CD4-positive, alpha-beta memory T cell (primary cell): ENCODE results near the gene CRELD2. TPM values are rescaled to one million over a fixed set of nuclear protein-coding genes. Genes with fewer than 3 reads are reported as not detected.

Source experiments
- CTCF ChIA-PET: fragments of 350-600 bp; sonication (Branson Sonifier 250); formaldehyde crosslinking; loops from one replicate; lab custom pipeline; 2021; ENCODE audit warnings: inconsistent platforms; ENCODE audit not compliant: partially characterized antibody; lab: Charles Lee
- POLR2A ChIA-PET: fragments of 350-600 bp; sonication (Branson Sonifier 250); formaldehyde crosslinking; loops from one replicate; lab custom pipeline; 2021; ENCODE audit not compliant: partially characterized antibody; lab: Charles Lee
- DNase-seq, 5 donors: peaks; one replicate each; pipeline versions ENCODE4 v3.0.0 to v3.0.0-alpha.2; 2020 to 2022; ENCODE audit warnings: mixed read lengths in 1 of 5
- H3K27ac ChIP-seq: one replicate; pipeline ENCODE4 v1.7.0; 2013; ENCODE audit warnings: low read depth, low read length
- H3K27me3 ChIP-seq: 2 replicates; pipeline ENCODE4 v1.7.0; 2013; ENCODE audit warnings: mild to moderate bottlenecking, low read length, moderate library complexity; ENCODE audit not compliant: insufficient read depth
- H3K36me3 ChIP-seq: 2 replicates; pipeline ENCODE4 v1.7.0; 2013; ENCODE audit warnings: mild to moderate bottlenecking, low read length, moderate library complexity; ENCODE audit not compliant: insufficient read depth
- H3K4me1 ChIP-seq: 2 replicates; pipeline ENCODE4 v1.7.0; 2013; ENCODE audit warnings: mild to moderate bottlenecking, low read length, moderate library complexity; ENCODE audit not compliant: insufficient read depth
- H3K4me3 ChIP-seq, 2 donors: one replicate each; pipeline ENCODE4 v1.7.0; 2013; ENCODE audit warnings: low read length in 2 of 2, mild to moderate bottlenecking in 1 of 2
- H3K9me3 ChIP-seq, 2 donors: one replicate each; pipeline ENCODE4 v1.7.0; 2013; ENCODE audit warnings: low read length in 2 of 2, control low read depth in 1 of 2; ENCODE audit not compliant: control insufficient read depth in 1 of 2
- H3K27ac Mint-ChIP-seq, 7 donors: one replicate each; pipeline ENCODE4 v1.8.0; 2020 to 2021; ENCODE audit warnings: mixed read lengths in 7 of 7, mild to moderate bottlenecking in 6 of 7, inconsistent platforms in 3 of 7, moderate library complexity in 3 of 7
- H3K27me3 Mint-ChIP-seq, 2 donors: one replicate each; pipeline ENCODE4 v1.8.0; 2020 to 2021; ENCODE audit warnings: mixed read lengths in 2 of 2
- H3K36me3 Mint-ChIP-seq, 2 donors: one replicate each; pipeline ENCODE4 v1.8.0; 2020 to 2021; ENCODE audit warnings: mixed read lengths in 2 of 2, inconsistent platforms in 1 of 2, mild to moderate bottlenecking in 1 of 2
- H3K4me1 Mint-ChIP-seq, 4 donors: one replicate each; pipeline ENCODE4 v1.8.0; 2020 to 2021; ENCODE audit warnings: mixed read lengths in 4 of 4, mild to moderate bottlenecking in 1 of 4
- H3K4me3 Mint-ChIP-seq, 8 donors: one replicate each; pipeline ENCODE4 v1.8.0; 2020 to 2021; ENCODE audit warnings: mixed read lengths in 8 of 8, mild to moderate bottlenecking in 7 of 8, moderate library complexity in 6 of 8, inconsistent platforms in 3 of 8
- H3K9me3 Mint-ChIP-seq, 8 donors: one replicate each; pipeline ENCODE4 v1.8.0; 2020 to 2021; ENCODE audit warnings: mixed read lengths in 8 of 8, mild to moderate bottlenecking in 5 of 8, inconsistent platforms in 3 of 8, moderate library complexity in 1 of 8
- intact Hi-C: fragments of 100-400 bp; cut with micrococcal nuclease; formaldehyde crosslinking; loops from one replicate; pipeline ENCODE4 v1.15.1; 2023
- polyA plus RNA-seq, 2 donors: library from polyadenylated mRNA; unstranded; fragments of 300-500 nt; fragmentation: Illumina TruSeq; gene quantifications; one replicate each; pipeline ENCODE4 v1.2.3, GENCODE V29; 2021
- total RNA-seq, 2 experiments: library from RNA; stranded (reverse); gene quantifications; one replicate each; pipeline ENCODE4 v1.2.3, GENCODE V29; 2021

Gene CRELD2
- total and polyA plus RNA-seq, 4 experiments from 2014 or later, result 36.0 to 46.1 (median 38.2) TPM

DNA sequence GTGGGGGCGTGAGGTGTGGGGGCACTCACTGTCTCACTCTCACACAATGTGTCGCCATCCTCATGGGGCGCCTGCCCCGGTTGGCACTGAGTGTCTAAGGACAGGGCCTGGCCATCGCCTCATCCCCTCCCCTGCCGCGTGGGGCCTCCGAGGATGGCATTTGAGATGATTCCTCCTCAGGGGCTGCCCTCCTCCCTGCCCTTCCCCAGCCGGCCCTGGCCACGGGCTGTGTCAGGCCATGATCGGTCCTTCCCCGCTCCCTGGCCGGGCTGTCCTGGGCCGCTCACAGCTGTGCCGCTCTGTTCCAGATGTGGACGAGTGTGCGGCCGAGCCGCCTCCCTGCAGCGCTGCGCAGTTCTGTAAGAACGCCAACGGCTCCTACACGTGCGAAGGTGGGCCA, 4.5 kb downstream of the CRELD2 start:
- POLR2A ChIA-PET, result no interaction called here
- peaks cover 0 to 18% of the 10 kb centered on the region in 2 donors for H3K36me3 Mint-ChIP-seq
- Histone ChIP-seq H3K36me3 (peaks cover 12% of the 10 kb centered on the region), H3K27me3 (no peaks in the 10 kb centered on the region), H3K9me3 (no peaks in the 10 kb centered on the region), H3K27ac (no peak overlapping the region), H3K4me3 (no peak overlapping the region), H3K4me1 (peaks cover 30% of the 10 kb centered on the region)
- peaks cover 22 to 56% (median 35%) of the 10 kb centered on the region in 4 donors for H3K4me1 Mint-ChIP-seq
- DNase-seq, result no peak
- CTCF ChIA-PET, result interaction anchor here (1.3 kb wide), 1 partner anchor 155 kb away, joined by 3 read pairs; no protein-coding TSS in a partner anchor
- H3K27ac Mint-ChIP-seq, result no peak overlapping the region
- H3K9me3 Mint-ChIP-seq, result no peaks in the 10 kb centered on the region
- intact Hi-C loops, result no loop called here
- no peak overlapping the region for H3K4me3 Mint-ChIP-seq
- no peaks in the 10 kb centered on the region for H3K27me3 Mint-ChIP-seq

DNA sequence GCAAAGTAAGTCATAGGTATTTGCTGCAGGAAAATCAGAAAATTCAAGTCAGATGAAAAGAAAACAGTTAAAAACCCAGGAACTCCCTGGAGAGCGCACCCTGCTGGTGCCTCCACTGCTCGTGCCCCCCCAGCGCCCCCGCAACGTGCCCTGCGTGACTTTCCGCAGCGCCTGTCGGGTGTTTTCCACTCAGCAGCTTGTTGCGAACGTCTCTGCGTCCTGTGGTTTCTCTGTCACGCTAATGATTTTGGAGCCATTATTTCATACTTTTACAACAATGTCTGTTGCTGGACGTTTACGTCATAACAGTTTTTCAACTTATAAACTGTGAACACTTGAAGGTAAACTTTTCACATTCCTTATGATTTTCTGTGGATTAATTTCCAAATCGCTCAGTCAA, 5.0 kb downstream of the CRELD2 start:
- no peak overlapping the region for H3K4me3 ChIP-seq
- Mint-ChIP-seq H3K4me1 (peaks cover 22 to 56% (median 37%) of the 10 kb centered on the region in 4 donors), H3K27me3 (no peaks in the 10 kb centered on the region), H3K27ac (peak overlapping the region in 6 of 7 donors; percentile 22 to 77 (median 58)), H3K36me3 (peaks cover 0 to 18% of the 10 kb centered on the region in 2 donors), H3K4me3 (peak overlapping the region in 2 of 8 donors; percentile 26 to 59), H3K9me3 (no peaks in the 10 kb centered on the region)
- DNase-seq, result peak in 1 of 5 donors; percentile 51
- H3K9me3 ChIP-seq, result no peaks in the 10 kb centered on the region
- H3K27me3 ChIP-seq, result no peaks in the 10 kb centered on the region
- peaks cover 30% of the 10 kb centered on the region for H3K4me1 ChIP-seq
- ChIA-PET CTCF (no interaction called here), POLR2A (no interaction called here)
- peaks cover 12% of the 10 kb centered on the region for H3K36me3 ChIP-seq
- peak overlapping the region; percentile 35 for H3K27ac ChIP-seq
- intact Hi-C loops, result no loop called here

DNA sequence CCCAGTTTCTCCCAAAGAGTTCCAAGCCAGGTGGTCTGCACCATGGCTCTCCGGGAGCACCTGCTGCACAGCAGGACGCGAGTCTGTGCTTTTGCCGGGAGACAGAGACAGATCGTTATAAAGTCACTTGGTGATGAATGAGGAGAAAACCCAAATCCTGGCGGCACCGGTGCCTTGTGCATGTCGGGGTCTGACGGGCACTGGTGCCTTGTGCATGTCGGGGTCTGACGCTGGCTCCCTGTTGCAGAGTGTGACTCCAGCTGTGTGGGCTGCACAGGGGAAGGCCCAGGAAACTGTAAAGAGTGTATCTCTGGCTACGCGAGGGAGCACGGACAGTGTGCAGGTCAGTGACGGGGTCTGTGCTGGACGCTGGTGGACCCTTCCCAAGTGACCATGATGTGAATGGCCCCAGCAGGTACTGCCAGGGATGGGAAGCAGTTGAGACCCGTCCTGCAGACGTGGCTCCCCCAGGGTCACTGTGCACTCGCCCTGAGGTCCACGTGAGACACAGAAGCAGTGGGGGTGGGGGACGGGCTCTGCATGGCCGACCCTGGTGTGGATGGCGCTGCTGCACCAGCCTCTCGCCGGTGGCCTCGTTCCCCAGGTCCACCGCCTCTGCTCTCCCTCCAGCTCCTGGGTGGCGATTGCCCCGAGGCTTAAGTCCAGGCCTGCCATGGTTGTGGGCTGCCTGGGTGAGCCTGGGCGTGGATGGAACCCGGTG, 5.8 kb downstream of the CRELD2 start:
- Histone ChIP-seq H3K36me3 (peaks cover 12% of the 10 kb centered on the region), H3K27ac (peak overlapping the region; percentile 35), H3K9me3 (no peaks in the 10 kb centered on the region), H3K4me1 (peaks cover 25% of the 10 kb centered on the region), H3K4me3 (no peak overlapping the region), H3K27me3 (no peaks in the 10 kb centered on the region)
- DNase-seq, result no peak
- Mint-ChIP-seq H3K27ac (peak overlapping the region in 6 of 7 donors; percentile 43 to 95 (median 78)), H3K4me1 (peaks cover 22 to 54% (median 37%) of the 10 kb centered on the region in 4 donors), H3K9me3 (no peaks in the 10 kb centered on the region), H3K36me3 (peaks cover 0 to 18% of the 10 kb centered on the region in 2 donors), H3K4me3 (peak overlapping the region in 1 of 8 donors; percentile 41), H3K27me3 (no peaks in the 10 kb centered on the region)
- ChIA-PET CTCF (interaction anchor here (0.7 to 1.1 kb wide), 2 partner anchors 70 to 169 kb away, joined by 3 read pairs; no protein-coding TSS in a partner anchor), POLR2A (no interaction called here)
- intact Hi-C loops, result no loop called here

DNA sequence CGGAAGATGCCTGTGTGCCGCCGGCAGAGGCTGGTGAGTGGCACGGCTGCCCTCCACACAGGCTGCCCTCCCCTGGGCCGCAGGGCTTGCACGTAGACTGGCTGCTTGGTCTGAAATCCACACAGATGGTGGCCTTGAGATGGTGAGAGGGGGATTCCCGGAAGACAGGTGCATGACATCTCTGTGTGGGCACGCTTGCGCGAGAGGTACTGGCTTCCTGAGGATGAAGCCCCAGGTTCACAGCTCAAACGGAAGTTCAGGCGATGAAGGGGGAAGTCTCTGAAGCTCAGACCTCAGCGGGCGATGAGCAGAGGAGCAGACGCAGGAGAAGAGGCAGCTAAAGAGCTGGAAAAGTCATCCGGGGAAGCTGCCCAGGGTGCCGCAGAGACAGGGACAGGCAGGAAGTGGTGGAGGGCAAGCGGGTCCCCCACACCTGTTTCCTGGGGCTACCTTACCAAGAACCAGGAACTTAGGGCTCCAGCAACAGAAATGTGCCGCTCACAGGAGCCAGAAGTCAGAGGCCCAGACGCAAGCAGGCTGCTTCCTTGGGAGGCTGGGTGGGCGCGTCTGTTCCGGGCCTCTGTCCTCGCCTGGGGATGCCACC, 7.2 kb downstream of the CRELD2 start:
- Histone ChIP-seq H3K4me1 (peaks cover 27% of the 10 kb centered on the region), H3K27ac (peak overlapping the region; percentile 91), H3K9me3 (no peaks in the 10 kb centered on the region), H3K27me3 (no peaks in the 10 kb centered on the region), H3K4me3 (peak overlapping the region; percentile 26 to 48), H3K36me3 (peaks cover 4% of the 10 kb centered on the region)
- CTCF ChIA-PET, result interaction anchor here (1.0 to 4.0 kb wide), 4 partner anchors 57 to 158 kb away, joined by 3 to 24 read pairs (median 10); no protein-coding TSS in a partner anchor
- no peaks in the 10 kb centered on the region for H3K27me3 Mint-ChIP-seq
- intact Hi-C loops, result loop anchor here (1.0 kb wide), 1 partner anchor 158 kb away; no protein-coding TSS in a partner anchor
- H3K4me1 Mint-ChIP-seq, result peaks cover 16 to 48% (median 32%) of the 10 kb centered on the region in 4 donors
- peak overlapping the region; percentile 94 to 100 (median 95) for H3K27ac Mint-ChIP-seq
- no peaks in the 10 kb centered on the region for H3K9me3 Mint-ChIP-seq
- H3K36me3 Mint-ChIP-seq, result peaks cover 0 to 10% of the 10 kb centered on the region in 2 donors
- peak; percentile 82 to 94 (median 84) for DNase-seq
- POLR2A ChIA-PET, result interaction anchor here (0.6 to 1.9 kb wide), 14 partner anchors 9 to 600 kb away, joined by 3 to 13 read pairs (median 4); partner anchors contain the start of gene PIM3
- H3K4me3 Mint-ChIP-seq, result peak overlapping the region; percentile 75 to 88 (median 84)

DNA sequence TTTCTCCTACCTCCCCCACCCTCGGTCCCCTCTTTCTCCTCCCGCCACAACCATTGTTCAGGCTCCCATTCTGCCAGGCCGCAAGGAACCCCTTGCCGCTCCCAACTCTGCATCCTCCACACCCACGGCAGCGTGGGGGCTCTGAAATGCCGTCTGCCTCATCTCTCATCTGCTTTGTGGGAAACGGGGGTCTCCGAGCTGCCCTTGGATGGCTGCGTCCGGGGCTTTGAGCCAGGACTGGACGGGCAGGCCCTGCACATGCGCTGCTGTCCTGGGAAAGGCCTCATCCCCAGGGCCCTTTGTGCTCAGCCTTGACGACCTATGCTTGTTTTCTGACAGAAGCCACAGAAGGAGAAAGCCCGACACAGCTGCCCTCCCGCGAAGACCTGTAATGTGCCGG, 8.5 kb downstream of the CRELD2 start:
- intact Hi-C loops, result no loop called here
- Mint-ChIP-seq H3K4me3 (peak overlapping the region in 3 of 8 donors; percentile 43 to 59 (median 50)), H3K27me3 (no peaks in the 10 kb centered on the region), H3K36me3 (peaks cover 0 to 9% of the 10 kb centered on the region in 2 donors), H3K4me1 (peaks cover 21 to 57% (median 39%) of the 10 kb centered on the region in 4 donors), H3K27ac (peak overlapping the region; percentile 76 to 92 (median 89)), H3K9me3 (no peaks in the 10 kb centered on the region)
- CTCF ChIA-PET, result interaction anchor here (1.1 to 4.0 kb wide), 4 partner anchors 56 to 159 kb away, joined by 3 to 24 read pairs (median 4); no protein-coding TSS in a partner anchor
- Histone ChIP-seq H3K9me3 (no peaks in the 10 kb centered on the region), H3K36me3 (no peaks in the 10 kb centered on the region), H3K4me3 (no peak overlapping the region), H3K27me3 (no peaks in the 10 kb centered on the region), H3K4me1 (peaks cover 39% of the 10 kb centered on the region), H3K27ac (no peak overlapping the region)
- POLR2A ChIA-PET, result interaction anchor here (0.9 to 1.9 kb wide), 3 partner anchors 88 to 117 kb away, joined by 3 to 10 read pairs (median 3); no protein-coding TSS in a partner anchor
- no peak for DNase-seq

DNA sequence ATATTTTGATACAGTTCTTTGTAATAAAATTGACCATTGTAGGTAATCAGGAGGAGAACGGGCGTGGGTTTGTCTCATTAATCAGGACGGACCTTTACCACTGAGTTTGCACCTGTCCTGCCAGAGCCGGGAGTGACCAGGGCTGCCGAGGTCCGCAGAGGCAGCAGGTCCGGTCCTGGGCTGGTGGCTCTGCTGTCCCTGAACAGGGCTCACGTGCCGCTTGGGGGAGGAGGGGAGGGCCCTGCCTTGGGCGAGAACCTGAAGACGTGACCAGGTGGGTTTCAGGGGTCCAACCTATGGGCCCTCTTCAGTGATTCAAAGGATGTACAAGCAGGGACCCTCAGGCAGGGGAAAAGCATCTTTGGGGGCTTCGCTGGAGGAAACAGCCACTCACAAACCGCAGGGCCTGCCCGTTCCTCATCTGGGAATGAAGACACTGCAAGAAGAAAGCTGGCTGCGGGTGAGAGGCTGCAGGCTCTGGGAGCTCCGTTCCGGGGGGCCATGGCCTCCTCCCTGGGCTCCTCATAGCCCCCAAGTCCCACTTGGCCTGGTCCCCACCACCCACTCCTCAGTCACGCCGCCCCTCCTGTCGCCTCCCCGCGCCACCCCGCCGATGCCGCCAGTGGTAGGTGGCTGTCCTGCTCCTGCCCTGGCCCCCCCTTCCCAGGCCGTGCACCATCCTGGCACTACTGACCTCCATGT, 9.2 kb downstream of the CRELD2 start:
- Mint-ChIP-seq H3K9me3 (no peaks in the 10 kb centered on the region), H3K27ac (peak overlapping the region; percentile 76 to 92 (median 89)), H3K4me1 (peaks cover 21 to 55% (median 39%) of the 10 kb centered on the region in 4 donors), H3K27me3 (no peaks in the 10 kb centered on the region), H3K4me3 (peak overlapping the region in 5 of 8 donors; percentile 31 to 59 (median 46)), H3K36me3 (peaks cover 0 to 9% of the 10 kb centered on the region in 2 donors)
- no peaks in the 10 kb centered on the region for H3K27me3 ChIP-seq
- intact Hi-C loops, result no loop called here
- H3K4me1 ChIP-seq, result peaks cover 39% of the 10 kb centered on the region
- no peaks in the 10 kb centered on the region for H3K36me3 ChIP-seq
- no peak overlapping the region for H3K4me3 ChIP-seq
- POLR2A ChIA-PET, result interaction anchor here (0.9 to 1.3 kb wide), 3 partner anchors 89 to 160 kb away, joined by 3 read pairs; no protein-coding TSS in a partner anchor
- no peak overlapping the region for H3K27ac ChIP-seq
- no peak for DNase-seq
- CTCF ChIA-PET, result interaction anchor here (1.1 to 4.0 kb wide), 4 partner anchors 100 to 160 kb away, joined by 3 to 24 read pairs (median 4); no protein-coding TSS in a partner anchor
- H3K9me3 ChIP-seq, result no peaks in the 10 kb centered on the region
